ENCODE measurements around the gene GRB10. TPM values are rescaled to one million over a fixed set of nuclear protein-coding genes. Genes with fewer than 3 reads are reported as not detected.

The GRB10 gene
- total and polyA plus RNA-seq, 2 experiments from 2014 or later: 35.0 to 154 TPM

DNA sequence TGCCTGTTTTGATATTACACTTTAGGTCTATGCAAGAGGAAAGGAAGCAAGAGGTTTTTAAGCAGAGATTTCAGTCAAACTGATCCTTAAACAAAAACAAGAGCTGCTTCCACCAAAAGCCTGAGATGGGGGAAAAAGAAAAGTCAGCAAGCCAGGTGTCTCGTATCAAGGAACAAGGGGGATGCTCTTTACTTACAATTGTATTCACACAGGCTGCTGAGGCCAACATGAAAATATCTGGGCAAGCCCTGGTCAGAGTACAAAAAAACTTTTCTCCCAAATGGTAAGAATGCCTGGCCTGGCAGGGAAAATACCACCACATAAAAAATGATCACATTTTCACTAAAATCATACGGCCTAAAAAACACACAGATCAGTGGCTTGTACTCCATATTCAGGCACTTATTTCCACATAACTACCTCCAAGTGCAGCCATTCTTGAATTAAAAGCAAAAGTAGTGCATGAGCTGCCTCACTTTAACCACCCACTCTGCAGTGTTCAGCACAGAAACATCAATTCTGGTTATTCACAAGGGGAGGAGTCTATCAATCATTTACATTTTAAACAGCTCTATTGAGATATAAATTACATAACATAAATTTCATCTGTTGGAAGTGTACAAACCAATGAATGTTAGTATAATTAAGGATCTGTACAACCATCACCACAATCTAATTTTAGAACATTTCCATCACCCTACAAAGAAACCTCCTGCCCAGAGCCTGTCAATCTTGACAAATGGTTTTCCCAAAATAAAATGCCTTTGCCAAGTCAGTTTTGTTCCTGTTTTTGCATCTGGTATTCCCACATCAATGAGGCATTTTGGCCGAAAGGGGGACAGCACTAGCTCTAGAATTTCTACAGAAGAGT is 70.2 kb downstream of the GRB10 start:
- no peak for TF ChIP-seq CREB1 (CRISPR knock-in tag; IDR thresholded peaks at IDR 0.05; ENCODE audit: low read depth)
- TF ChIP-seq NANOG (IDR thresholded peaks at IDR 0.05; ENCODE audit: borderline replicate concordance): no peak
- TF ChIP-seq ZNF331 (CRISPR knock-in tag; IDR thresholded peaks at IDR 0.05; ENCODE audit: low read depth): no peak
- TF ChIP-seq EZH2phosphoT487 (IDR thresholded peaks at IDR 0.05; ENCODE audit: unreplicated experiment): no peak
- no peak for TF ChIP-seq JUNB (IDR thresholded peaks at IDR 0.05; ENCODE audit: unreplicated experiment)
- no peak for TF ChIP-seq EZH2 (IDR thresholded peaks at IDR 0.05; ENCODE audit: low read depth, unreplicated experiment)
- no peak for TF ChIP-seq POLR2AphosphoS5 (IDR thresholded peaks at IDR 0.05; ENCODE audit: low read depth)
- no peak for TF ChIP-seq ZNF114 (CRISPR knock-in tag; IDR thresholded peaks at IDR 0.05)
- TF ChIP-seq, protein P1, sequence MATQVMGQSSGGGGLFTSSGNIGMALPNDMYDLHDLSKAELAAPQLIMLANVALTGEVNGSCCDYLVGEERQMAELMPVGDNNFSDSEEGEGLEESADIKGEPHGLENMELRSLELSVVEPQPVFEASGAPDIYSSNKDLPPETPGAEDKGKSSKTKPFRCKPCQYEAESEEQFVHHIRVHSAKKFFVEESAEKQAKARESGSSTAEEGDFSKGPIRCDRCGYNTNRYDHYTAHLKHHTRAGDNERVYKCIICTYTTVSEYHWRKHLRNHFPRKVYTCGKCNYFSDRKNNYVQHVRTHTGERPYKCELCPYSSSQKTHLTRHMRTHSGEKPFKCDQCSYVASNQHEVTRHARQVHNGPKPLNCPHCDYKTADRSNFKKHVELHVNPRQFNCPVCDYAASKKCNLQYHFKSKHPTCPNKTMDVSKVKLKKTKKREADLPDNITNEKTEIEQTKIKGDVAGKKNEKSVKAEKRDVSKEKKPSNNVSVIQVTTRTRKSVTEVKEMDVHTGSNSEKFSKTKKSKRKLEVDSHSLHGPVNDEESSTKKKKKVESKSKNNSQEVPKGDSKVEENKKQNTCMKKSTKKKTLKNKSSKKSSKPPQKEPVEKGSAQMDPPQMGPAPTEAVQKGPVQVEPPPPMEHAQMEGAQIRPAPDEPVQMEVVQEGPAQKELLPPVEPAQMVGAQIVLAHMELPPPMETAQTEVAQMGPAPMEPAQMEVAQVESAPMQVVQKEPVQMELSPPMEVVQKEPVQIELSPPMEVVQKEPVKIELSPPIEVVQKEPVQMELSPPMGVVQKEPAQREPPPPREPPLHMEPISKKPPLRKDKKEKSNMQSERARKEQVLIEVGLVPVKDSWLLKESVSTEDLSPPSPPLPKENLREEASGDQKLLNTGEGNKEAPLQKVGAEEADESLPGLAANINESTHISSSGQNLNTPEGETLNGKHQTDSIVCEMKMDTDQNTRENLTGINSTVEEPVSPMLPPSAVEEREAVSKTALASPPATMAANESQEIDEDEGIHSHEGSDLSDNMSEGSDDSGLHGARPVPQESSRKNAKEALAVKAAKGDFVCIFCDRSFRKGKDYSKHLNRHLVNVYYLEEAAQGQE (IDR thresholded peaks at IDR 0.05; ENCODE audit: unreplicated experiment): no peak
- TF ChIP-seq STAT1 (IDR thresholded peaks at IDR 0.05; ENCODE audit: unreplicated experiment): no peak
- TF ChIP-seq, protein P2, sequence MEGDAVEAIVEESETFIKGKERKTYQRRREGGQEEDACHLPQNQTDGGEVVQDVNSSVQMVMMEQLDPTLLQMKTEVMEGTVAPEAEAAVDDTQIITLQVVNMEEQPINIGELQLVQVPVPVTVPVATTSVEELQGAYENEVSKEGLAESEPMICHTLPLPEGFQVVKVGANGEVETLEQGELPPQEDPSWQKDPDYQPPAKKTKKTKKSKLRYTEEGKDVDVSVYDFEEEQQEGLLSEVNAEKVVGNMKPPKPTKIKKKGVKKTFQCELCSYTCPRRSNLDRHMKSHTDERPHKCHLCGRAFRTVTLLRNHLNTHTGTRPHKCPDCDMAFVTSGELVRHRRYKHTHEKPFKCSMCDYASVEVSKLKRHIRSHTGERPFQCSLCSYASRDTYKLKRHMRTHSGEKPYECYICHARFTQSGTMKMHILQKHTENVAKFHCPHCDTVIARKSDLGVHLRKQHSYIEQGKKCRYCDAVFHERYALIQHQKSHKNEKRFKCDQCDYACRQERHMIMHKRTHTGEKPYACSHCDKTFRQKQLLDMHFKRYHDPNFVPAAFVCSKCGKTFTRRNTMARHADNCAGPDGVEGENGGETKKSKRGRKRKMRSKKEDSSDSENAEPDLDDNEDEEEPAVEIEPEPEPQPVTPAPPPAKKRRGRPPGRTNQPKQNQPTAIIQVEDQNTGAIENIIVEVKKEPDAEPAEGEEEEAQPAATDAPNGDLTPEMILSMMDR (conservative IDR thresholded peaks at IDR 0.05; ENCODE audit: low read depth in 2 of 2): no peak
- TF ChIP-seq, protein P3, sequence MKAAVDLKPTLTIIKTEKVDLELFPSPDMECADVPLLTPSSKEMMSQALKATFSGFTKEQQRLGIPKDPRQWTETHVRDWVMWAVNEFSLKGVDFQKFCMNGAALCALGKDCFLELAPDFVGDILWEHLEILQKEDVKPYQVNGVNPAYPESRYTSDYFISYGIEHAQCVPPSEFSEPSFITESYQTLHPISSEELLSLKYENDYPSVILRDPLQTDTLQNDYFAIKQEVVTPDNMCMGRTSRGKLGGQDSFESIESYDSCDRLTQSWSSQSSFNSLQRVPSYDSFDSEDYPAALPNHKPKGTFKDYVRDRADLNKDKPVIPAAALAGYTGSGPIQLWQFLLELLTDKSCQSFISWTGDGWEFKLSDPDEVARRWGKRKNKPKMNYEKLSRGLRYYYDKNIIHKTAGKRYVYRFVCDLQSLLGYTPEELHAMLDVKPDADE (IDR thresholded peaks at IDR 0.05): no peak
- TF ChIP-seq, protein P4, sequence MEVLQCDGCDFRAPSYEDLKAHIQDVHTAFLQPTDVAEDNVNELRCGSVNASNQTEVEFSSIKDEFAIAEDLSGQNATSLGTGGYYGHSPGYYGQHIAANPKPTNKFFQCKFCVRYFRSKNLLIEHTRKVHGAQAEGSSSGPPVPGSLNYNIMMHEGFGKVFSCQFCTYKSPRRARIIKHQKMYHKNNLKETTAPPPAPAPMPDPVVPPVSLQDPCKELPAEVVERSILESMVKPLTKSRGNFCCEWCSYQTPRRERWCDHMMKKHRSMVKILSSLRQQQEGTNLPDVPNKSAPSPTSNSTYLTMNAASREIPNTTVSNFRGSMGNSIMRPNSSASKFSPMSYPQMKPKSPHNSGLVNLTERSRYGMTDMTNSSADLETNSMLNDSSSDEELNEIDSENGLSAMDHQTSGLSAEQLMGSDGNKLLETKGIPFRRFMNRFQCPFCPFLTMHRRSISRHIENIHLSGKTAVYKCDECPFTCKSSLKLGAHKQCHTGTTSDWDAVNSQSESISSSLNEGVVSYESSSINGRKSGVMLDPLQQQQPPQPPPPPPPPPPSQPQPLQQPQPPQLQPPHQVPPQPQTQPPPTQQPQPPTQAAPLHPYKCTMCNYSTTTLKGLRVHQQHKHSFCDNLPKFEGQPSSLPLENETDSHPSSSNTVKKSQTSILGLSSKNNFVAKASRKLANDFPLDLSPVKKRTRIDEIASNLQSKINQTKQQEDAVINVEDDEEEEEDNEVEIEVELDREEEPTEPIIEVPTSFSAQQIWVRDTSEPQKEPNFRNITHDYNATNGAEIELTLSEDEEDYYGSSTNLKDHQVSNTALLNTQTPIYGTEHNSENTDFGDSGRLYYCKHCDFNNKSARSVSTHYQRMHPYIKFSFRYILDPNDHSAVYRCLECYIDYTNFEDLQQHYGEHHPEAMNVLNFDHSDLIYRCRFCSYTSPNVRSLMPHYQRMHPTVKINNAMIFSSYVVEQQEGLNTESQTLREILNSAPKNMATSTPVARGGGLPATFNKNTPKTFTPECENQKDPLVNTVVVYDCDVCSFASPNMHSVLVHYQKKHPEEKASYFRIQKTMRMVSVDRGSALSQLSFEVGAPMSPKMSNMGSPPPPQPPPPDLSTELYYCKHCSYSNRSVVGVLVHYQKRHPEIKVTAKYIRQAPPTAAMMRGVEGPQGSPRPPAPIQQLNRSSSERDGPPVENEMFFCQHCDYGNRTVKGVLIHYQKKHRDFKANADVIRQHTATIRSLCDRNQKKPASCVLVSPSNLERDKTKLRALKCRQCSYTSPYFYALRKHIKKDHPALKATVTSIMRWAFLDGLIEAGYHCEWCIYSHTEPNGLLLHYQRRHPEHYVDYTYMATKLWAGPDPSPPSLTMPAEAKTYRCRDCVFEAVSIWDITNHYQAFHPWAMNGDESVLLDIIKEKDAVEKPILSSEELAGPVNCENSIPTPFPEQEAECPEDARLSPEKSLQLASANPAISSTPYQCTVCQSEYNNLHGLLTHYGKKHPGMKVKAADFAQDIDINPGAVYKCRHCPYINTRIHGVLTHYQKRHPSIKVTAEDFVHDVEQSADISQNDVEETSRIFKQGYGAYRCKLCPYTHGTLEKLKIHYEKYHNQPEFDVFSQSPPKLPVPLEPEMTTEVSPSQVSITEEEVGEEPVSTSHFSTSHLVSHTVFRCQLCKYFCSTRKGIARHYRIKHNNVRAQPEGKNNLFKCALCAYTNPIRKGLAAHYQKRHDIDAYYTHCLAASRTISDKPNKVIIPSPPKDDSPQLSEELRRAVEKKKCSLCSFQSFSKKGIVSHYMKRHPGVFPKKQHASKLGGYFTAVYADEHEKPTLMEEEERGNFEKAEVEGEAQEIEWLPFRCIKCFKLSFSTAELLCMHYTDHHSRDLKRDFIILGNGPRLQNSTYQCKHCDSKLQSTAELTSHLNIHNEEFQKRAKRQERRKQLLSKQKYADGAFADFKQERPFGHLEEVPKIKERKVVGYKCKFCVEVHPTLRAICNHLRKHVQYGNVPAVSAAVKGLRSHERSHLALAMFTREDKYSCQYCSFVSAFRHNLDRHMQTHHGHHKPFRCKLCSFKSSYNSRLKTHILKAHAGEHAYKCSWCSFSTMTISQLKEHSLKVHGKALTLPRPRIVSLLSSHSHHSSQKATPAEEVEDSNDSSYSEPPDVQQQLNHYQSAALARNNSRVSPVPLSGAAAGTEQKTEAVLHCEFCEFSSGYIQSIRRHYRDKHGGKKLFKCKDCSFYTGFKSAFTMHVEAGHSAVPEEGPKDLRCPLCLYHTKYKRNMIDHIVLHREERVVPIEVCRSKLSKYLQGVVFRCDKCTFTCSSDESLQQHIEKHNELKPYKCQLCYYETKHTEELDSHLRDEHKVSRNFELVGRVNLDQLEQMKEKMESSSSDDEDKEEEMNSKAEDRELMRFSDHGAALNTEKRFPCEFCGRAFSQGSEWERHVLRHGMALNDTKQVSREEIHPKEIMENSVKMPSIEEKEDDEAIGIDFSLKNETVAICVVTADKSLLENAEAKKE (CRISPR knock-in tag; IDR thresholded peaks at IDR 0.05): no peak
- Histone ChIP-seq H3K9me2 (ENCODE audit: insufficient read depth) (peaks cover 13% of the 10 kb centered on the region; the same call in 1 of the 2 replicates), H3K4me2 (0 out of 2 replicates have a peak overlapping the region, but pooled peaks have one; percentile 41), H3F3A (replicated peaks; ENCODE audit: low read depth) (no peaks in the 10 kb centered on the region), H4K20me1 (replicated peaks; ENCODE audit: insufficient read depth) (peaks cover 34% of the 10 kb centered on the region), H3K27me3 (ENCODE audit: insufficient read depth) (no peaks in the 10 kb centered on the region), H3K36me3 (ENCODE audit: insufficient read depth) (no peaks in the 10 kb centered on the region), H3K27ac (ENCODE audit: low read depth) (no peak overlapping the region), H3K4me3 (no peak overlapping the region), H3K4me1 (ENCODE audit: insufficient read depth) (peaks cover 25% of the 10 kb centered on the region), H2AFZ (no peak overlapping the region), H3K79me2 (replicated peaks; ENCODE audit: insufficient read depth) (peaks cover 98% of the 10 kb centered on the region)
- Mint-ChIP-seq H3K4me1 (peaks cover 40% of the 10 kb centered on the region), H3K27me3 (ENCODE audit: insufficient read depth, low read depth, poor library complexity) (peaks cover 7% of the 10 kb centered on the region), H3K4me3 (no peak overlapping the region), H3K9me3 (no peaks in the 10 kb centered on the region; the same call in 2 of the 3 replicates), H3K36me3 (ENCODE audit: low read depth) (peaks cover 10% of the 10 kb centered on the region), H3K27ac (no peak overlapping the region)
- ATAC-seq (no peak), DNase-seq (ENCODE audit: low spot score) (no peak)

Measured in GM23338 (cell line).